NB4 (cell line): Measurements from ENCODE around the gene TADA2B.

Experiments
- DNase-seq: peaks from one replicate; pipeline ENCODE4 v3.0.0; 2010; ENCODE audit warnings: low read depth
- H3K4me3 ChIP-seq: one replicate; pipeline ENCODE4 v1.5.1; 2011; ENCODE audit warnings: mild to moderate bottlenecking, low read depth, low read length, moderate library complexity
- CTCF ChIP-seq: IDR thresholded peaks from one replicate; pipeline ENCODE4 v1.5.1; 2012; ENCODE audit warnings: low read depth, low read length
- MYC ChIP-seq: IDR thresholded peaks from 2 replicates; pipeline ENCODE4 v1.6.1; 2011; ENCODE audit warnings: low read depth, low read length
- POLR2A ChIP-seq: IDR thresholded peaks from 2 replicates; pipeline ENCODE4 v1.6.1; 2011; ENCODE audit warnings: mild to moderate bottlenecking; ENCODE audit not compliant: insufficient read length; ENCODE audit errors: extremely low read depth
- TF ChIP-seq, protein P1 (sequence below): IDR thresholded peaks from 2 replicates; pipeline ENCODE4 v1.6.1; 2011; ENCODE audit warnings: low read depth, low read length

Gene TADA2B

DNA sequence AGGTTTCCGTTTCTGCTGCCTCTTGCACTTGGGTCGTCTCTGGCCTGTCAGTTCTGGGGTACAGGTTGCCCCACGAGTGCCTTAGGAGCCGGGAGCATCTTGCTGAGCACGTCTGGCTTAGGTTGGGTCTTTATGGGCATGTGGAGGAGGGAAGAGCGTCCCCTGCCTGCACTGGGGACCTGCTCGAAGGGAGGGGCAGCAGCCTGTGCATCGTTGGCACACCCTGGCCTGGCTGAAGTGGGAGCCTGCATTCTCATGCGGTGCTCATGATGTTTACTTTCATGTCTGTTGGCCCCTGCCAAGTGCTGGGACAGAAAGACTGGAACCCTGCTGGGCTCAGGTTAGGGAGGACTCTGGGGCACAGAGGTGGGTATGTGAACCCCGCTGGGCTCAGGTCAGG, 23.8 kb upstream of the TADA2B start:
- no peak for DNase-seq
- no peak overlapping the region for H3K4me3 ChIP-seq

DNA sequence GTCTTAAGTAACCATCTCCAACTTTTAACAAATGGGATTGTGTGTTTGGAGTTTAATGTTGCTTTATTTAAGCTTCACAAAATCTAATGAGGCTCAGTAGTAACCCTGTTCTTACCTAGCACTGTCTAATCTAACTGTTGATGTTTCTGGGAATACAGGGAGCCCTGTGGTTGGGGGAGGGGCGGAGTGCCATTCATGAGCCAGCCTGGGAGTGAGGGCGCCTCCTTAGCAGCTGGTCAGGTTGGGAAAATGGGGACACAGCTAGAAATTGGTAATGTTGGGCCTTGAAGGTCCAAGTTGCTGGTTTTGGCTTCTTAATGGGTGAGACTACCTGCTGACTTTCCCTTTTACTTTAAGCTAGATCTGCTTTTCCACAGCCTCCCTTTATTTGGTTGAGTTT, 22.9 kb upstream of the TADA2B start:
- no peak for DNase-seq
- TF ChIP-seq POLR2A (no peak), CTCF (no peak)
- TF ChIP-seq, protein P1, sequence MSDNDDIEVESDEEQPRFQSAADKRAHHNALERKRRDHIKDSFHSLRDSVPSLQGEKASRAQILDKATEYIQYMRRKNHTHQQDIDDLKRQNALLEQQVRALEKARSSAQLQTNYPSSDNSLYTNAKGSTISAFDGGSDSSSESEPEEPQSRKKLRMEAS, result no peak
- no peak overlapping the region for H3K4me3 ChIP-seq

More for the DNA sequence above, 23.8 kb upstream of the TADA2B start:
- no peak for TF ChIP-seq CTCF
- TF ChIP-seq POLR2A, result no peak
- TF ChIP-seq, protein P1, result no peak
- no peak for TF ChIP-seq MYC

DNA sequence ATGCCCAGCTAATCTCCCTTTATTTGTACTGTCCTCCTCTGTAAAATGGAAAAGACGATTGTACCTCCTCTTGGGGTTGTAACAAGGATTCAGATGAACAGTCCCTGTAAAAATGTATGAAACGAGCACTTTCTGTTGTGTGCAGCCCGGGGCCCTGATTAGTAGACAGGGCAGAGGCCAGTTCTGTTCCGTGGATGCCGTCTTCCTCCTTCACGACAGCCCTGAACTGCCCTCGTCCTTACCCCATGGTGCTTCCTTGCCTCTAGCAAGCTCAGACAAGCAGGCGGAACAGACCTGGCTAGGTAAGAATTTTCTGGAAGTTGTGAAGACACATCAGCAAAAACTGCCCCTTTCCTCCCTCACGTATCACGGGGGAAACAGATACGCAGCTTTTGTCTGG, 22.3 kb upstream of the TADA2B start:
- DNase-seq, result no peak
- TF ChIP-seq CTCF, result no peak
- no peak for TF ChIP-seq POLR2A
- TF ChIP-seq MYC, result no peak
- TF ChIP-seq, protein P1, result no peak
- no peak overlapping the region for H3K4me3 ChIP-seq

DNA sequence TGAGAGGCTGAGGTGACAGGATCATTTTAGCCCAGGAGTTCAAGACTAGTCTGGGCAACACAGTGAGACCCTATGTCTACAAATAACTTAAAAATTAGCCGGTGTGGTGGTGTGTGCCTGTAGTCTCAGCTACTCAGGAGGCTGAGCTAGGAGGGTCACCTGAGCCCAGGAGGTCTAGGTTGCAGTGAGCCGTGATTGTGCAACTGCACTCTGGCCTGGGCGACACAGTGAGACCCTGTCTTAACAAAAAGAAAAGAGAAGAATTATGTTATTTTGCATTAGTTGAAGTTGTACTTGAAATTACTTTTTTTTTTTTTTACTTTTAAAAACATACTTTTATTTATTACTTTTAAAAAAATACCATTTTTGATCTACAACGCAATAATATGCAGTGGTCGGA, 21.8 kb upstream of the TADA2B start:
- H3K4me3 ChIP-seq, result no peak overlapping the region
- TF ChIP-seq POLR2A, result no peak
- no peak for TF ChIP-seq MYC
- DNase-seq, result no peak

DNA sequence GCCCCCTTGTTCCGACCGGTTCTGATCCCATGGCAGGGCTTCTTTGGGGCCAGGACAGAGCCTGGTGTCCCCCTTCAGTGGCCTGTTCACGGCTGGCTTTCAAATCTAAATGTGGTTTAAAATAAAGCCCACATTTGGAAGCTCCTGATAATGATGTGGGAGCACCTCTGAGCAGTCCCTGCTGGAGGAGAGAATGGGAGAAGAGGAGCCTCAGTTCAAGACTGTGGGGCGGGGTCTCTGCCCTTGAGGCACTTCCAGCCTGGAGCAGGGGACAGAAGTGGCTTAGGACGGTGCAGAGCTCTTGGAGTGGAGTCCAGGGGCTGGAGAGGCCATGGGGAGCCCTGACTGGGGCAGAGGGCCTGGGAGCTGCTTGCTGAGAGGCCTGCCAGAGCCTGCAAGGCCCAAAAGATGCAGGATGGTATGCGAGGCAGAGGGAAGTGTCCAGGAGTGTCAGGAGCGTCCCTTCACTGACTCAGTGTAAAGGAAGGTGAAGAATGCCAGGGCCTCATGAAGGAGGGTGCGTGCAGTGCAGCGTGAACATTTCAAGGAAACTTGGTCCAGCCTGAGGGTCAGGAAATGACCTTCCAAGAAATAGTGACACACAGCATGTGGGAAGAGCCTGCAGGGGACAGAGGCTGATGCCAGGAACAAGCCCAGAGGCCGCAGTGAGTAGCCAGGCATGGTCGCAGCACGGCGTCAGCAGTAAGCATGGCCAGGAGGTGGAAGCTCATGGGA, 21.1 kb upstream of the TADA2B start:
- TF ChIP-seq POLR2A (no peak), CTCF (no peak), MYC (no peak)
- TF ChIP-seq, protein P1, result no peak
- H3K4me3 ChIP-seq, result no peak overlapping the region
- DNase-seq, result no peak

DNA sequence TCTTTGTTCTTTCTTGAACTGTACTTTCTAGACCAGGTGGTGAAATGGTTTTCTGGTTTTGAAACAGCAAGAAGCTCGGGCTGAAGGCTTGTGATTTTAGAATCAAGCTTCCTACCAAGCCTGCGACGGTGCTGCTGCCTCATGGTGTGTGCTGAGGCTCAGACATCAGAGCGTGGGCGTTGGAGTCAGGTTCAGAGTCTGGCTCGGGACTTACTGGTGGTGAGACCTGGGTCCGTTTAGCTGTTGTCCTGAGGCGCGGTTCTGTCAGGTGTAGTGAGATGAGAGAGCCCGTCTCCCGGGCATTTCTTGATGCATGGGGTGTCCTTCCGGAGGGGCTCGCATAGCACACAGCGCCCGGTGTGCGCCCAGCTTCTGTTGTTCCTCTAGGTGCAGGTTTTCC, 19.7 kb upstream of the TADA2B start:
- DNase-seq, result no peak
- no peak overlapping the region for H3K4me3 ChIP-seq
- no peak for TF ChIP-seq CTCF
- TF ChIP-seq, protein P1, result no peak
- TF ChIP-seq POLR2A, result no peak
- TF ChIP-seq MYC, result no peak
